ENCODE data around the gene RAB7A. TPM values are rescaled to one million over a fixed set of nuclear protein-coding genes. Genes with fewer than 3 reads are reported as not detected.

Gene RAB7A
- total RNA-seq, 1 donor from 2014 or later: 319 TPM

DNA sequence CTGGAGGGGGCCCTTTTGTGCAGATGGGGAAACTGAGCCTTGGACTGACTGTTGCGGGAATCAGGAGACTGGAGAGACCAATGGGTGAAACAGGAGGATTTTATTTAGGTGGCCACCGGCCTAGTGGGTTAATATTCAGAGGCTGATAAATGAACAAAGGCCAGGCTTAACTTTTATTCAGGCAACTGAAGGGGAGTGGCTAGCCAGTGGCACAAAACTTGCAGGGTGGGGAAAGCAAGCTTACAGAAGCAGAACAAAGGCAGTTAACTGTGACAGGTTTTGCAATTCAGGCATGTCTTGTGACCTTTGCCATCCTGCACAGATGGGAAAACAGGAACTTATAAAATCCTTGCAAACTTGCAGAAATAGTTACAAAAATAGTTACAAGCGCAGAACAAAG is 128.5 kb downstream of the RAB7A start:
- no peak overlapping the region for H3K27ac Mint-ChIP-seq (ENCODE audit: unreplicated experiment)
- H3K9me3 Mint-ChIP-seq (ENCODE audit: unreplicated experiment): peaks cover 37% of the 10 kb centered on the region
- Histone ChIP-seq H3K27ac (ENCODE audit: low read depth, low read length) (no peak overlapping the region), H3K4me1 (ENCODE audit: insufficient read depth, low read length) (no peaks in the 10 kb centered on the region), H3K9me3 (ENCODE audit: insufficient read depth, low read depth, low read length) (peaks cover 18% of the 10 kb centered on the region), H3K79me2 (ENCODE audit: insufficient read depth, low read length) (no peaks in the 10 kb centered on the region), H3K36me3 (ENCODE audit: insufficient read depth, low read length) (no peaks in the 10 kb centered on the region), H3K4me3 (ENCODE audit: insufficient read depth, low read depth, low read length) (no peak overlapping the region), H4K20me1 (ENCODE audit: insufficient read depth, low read length) (no peaks in the 10 kb centered on the region), H3K4me2 (ENCODE audit: low read length) (no peak overlapping the region), H3K27me3 (ENCODE audit: insufficient read depth, low read length) (no peaks in the 10 kb centered on the region), H3K9ac (ENCODE audit: low read length) (no peak overlapping the region), H2AFZ (ENCODE audit: low read depth, low read length) (no peak overlapping the region)
- H3K4me1 Mint-ChIP-seq (ENCODE audit: low read depth, unreplicated experiment): no peaks in the 10 kb centered on the region
- TF ChIP-seq, protein P1, sequence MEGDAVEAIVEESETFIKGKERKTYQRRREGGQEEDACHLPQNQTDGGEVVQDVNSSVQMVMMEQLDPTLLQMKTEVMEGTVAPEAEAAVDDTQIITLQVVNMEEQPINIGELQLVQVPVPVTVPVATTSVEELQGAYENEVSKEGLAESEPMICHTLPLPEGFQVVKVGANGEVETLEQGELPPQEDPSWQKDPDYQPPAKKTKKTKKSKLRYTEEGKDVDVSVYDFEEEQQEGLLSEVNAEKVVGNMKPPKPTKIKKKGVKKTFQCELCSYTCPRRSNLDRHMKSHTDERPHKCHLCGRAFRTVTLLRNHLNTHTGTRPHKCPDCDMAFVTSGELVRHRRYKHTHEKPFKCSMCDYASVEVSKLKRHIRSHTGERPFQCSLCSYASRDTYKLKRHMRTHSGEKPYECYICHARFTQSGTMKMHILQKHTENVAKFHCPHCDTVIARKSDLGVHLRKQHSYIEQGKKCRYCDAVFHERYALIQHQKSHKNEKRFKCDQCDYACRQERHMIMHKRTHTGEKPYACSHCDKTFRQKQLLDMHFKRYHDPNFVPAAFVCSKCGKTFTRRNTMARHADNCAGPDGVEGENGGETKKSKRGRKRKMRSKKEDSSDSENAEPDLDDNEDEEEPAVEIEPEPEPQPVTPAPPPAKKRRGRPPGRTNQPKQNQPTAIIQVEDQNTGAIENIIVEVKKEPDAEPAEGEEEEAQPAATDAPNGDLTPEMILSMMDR (IDR thresholded peaks at IDR 0.05; ENCODE audit: insufficient read depth, low read depth, low read length): no peak
- TF ChIP-seq EZH2 (IDR thresholded peaks at IDR 0.05; ENCODE audit: insufficient read depth, low read length): no peak
- H3K27me3 Mint-ChIP-seq (ENCODE audit: low read depth, unreplicated experiment): no peaks in the 10 kb centered on the region
- peaks cover 23% of the 10 kb centered on the region for H3K36me3 Mint-ChIP-seq (ENCODE audit: low read depth, unreplicated experiment)
- no peak overlapping the region for H3K4me3 Mint-ChIP-seq (ENCODE audit: unreplicated experiment)
- DNase-seq (ENCODE audit: low read depth) (no peak), FAIRE-seq (no peak)

DNA sequence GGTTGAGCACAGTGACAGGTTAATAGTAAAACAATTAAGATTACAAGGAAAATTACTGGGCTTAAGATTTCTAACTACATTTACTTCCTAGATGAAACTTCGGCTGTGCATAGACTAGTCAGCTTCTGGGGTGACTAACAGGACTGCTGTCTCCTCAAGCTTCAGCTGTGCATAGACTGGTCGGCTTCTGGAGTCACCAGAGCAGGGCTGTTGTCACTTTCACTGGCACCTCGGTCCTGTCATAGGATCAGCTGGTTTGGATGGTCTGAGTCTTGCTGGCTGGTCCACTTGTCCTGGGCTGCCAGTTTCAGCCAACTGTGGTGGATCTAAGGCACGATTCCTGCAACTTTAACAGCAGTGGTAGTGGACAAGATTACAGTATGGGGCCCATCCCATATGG is 129.6 kb downstream of the RAB7A start:
- no peak for DNase-seq (ENCODE audit: low read depth)
- Histone ChIP-seq H3K9ac (ENCODE audit: low read length) (no peak overlapping the region), H3K27me3 (ENCODE audit: insufficient read depth, low read length) (no peaks in the 10 kb centered on the region), H4K20me1 (ENCODE audit: insufficient read depth, low read length) (no peaks in the 10 kb centered on the region), H3K79me2 (ENCODE audit: insufficient read depth, low read length) (no peaks in the 10 kb centered on the region), H3K9me3 (ENCODE audit: insufficient read depth, low read depth, low read length) (peaks cover 22% of the 10 kb centered on the region), H3K27ac (ENCODE audit: low read depth, low read length) (no peak overlapping the region), H3K4me1 (ENCODE audit: insufficient read depth, low read length) (no peaks in the 10 kb centered on the region), H3K4me3 (ENCODE audit: insufficient read depth, low read depth, low read length) (no peak overlapping the region), H3K4me2 (ENCODE audit: low read length) (no peak overlapping the region), H2AFZ (ENCODE audit: low read depth, low read length) (no peak overlapping the region), H3K36me3 (ENCODE audit: insufficient read depth, low read length) (no peaks in the 10 kb centered on the region)
- peaks cover 48% of the 10 kb centered on the region for H3K9me3 Mint-ChIP-seq (ENCODE audit: unreplicated experiment)
- H3K4me3 Mint-ChIP-seq (ENCODE audit: unreplicated experiment): no peak overlapping the region
- H3K4me1 Mint-ChIP-seq (ENCODE audit: low read depth, unreplicated experiment): no peaks in the 10 kb centered on the region
- H3K27me3 Mint-ChIP-seq (ENCODE audit: low read depth, unreplicated experiment): no peaks in the 10 kb centered on the region
- no peak for FAIRE-seq
- no peak overlapping the region for H3K27ac Mint-ChIP-seq (ENCODE audit: unreplicated experiment)
- TF ChIP-seq, protein P1 (IDR thresholded peaks at IDR 0.05; ENCODE audit: insufficient read depth, low read depth, low read length): no peak
- no peak for TF ChIP-seq EZH2 (IDR thresholded peaks at IDR 0.05; ENCODE audit: insufficient read depth, low read length)
- H3K36me3 Mint-ChIP-seq (ENCODE audit: low read depth, unreplicated experiment): peaks cover 30% of the 10 kb centered on the region

DNA sequence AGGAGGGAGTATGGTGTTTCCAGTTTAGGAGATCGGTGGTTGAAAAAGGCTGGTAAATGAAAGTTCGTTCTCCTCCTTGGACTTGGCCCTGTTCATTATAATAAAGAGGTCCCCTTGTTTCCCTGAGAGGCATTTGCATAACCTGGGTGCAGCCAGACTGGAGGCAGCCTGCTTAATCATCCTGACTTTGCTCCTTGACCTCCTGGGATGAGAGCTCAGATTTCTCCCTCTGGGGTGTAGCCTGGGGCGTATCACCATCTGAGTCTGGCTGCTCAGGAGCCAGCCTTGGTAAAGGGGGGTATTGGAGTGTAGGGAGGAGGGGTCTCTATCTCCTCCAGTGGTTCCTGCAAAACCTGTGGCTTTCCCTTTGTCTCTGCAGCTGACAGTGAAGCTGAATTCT is 132.2 kb downstream of the RAB7A start:
- Histone ChIP-seq H3K36me3 (ENCODE audit: insufficient read depth, low read length) (no peaks in the 10 kb centered on the region), H3K27ac (ENCODE audit: low read depth, low read length) (no peak overlapping the region), H3K4me3 (ENCODE audit: insufficient read depth, low read depth, low read length) (no peak overlapping the region), H3K27me3 (ENCODE audit: insufficient read depth, low read length) (no peaks in the 10 kb centered on the region), H3K4me1 (ENCODE audit: insufficient read depth, low read length) (no peaks in the 10 kb centered on the region), H3K9me3 (ENCODE audit: insufficient read depth, low read depth, low read length) (peaks cover 22% of the 10 kb centered on the region), H4K20me1 (ENCODE audit: insufficient read depth, low read length) (no peaks in the 10 kb centered on the region), H2AFZ (ENCODE audit: low read depth, low read length) (no peak overlapping the region), H3K79me2 (ENCODE audit: insufficient read depth, low read length) (no peaks in the 10 kb centered on the region), H3K9ac (ENCODE audit: low read length) (no peak overlapping the region), H3K4me2 (ENCODE audit: low read length) (no peak overlapping the region)
- H3K4me1 Mint-ChIP-seq (ENCODE audit: low read depth, unreplicated experiment): no peaks in the 10 kb centered on the region
- no peak for FAIRE-seq
- H3K9me3 Mint-ChIP-seq (ENCODE audit: unreplicated experiment): peaks cover 52% of the 10 kb centered on the region
- H3K4me3 Mint-ChIP-seq (ENCODE audit: unreplicated experiment): no peak overlapping the region
- no peaks in the 10 kb centered on the region for H3K27me3 Mint-ChIP-seq (ENCODE audit: low read depth, unreplicated experiment)
- H3K36me3 Mint-ChIP-seq (ENCODE audit: low read depth, unreplicated experiment): peaks cover 27% of the 10 kb centered on the region
- no peak for TF ChIP-seq EZH2 (IDR thresholded peaks at IDR 0.05; ENCODE audit: insufficient read depth, low read length)
- TF ChIP-seq, protein P1 (IDR thresholded peaks at IDR 0.05; ENCODE audit: insufficient read depth, low read depth, low read length): no peak
- no peak overlapping the region for H3K27ac Mint-ChIP-seq (ENCODE audit: unreplicated experiment)
- DNase-seq (ENCODE audit: low read depth): no peak

Data from astrocyte (in vitro differentiated cells and primary cell).